Ishikawa (cell line): ENCODE data around the gene SERINC5.

Experiments used
- CREB1 ChIP-seq: IDR thresholded peaks from 2 replicates; pipeline ENCODE4 v1.6.1; 2012; ENCODE audit warnings: low read depth
- EP300 ChIP-seq: IDR thresholded peaks from 2 replicates; pipeline ENCODE4 v1.6.1; 2012; ENCODE audit warnings: borderline replicate concordance
- FOXM1 ChIP-seq: IDR thresholded peaks from 2 replicates; pipeline ENCODE4 v1.6.1; 2012; ENCODE audit warnings: low read depth, borderline replicate concordance
- TF ChIP-seq, protein P1 (sequence below): IDR thresholded peaks from 2 replicates; pipeline ENCODE4 v1.6.1; 2012
- TF ChIP-seq, protein P2 (sequence below): IDR thresholded peaks from 2 replicates; pipeline ENCODE4 v1.6.1; 2012

DNA sequence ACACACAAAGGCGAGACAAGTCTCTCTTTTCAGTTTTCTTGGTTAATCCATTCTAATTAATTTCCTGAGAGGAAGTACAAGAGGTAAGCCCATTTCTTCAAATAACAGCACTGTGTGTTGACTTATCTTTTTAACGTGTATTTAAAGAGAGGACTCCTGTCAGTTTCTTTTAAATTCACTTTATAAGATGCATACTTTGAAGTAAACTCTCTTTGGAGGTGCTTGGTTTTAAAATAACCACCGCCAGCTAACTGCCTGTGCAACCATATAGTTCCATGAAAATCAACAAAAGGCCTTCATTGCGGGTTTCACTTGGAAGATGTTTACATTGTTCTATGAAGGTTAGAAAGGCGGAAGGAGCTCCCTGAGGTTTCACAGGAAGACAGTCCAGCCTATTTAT, 13.1 kb upstream of the SERINC5 start:
- TF ChIP-seq, protein P1, sequence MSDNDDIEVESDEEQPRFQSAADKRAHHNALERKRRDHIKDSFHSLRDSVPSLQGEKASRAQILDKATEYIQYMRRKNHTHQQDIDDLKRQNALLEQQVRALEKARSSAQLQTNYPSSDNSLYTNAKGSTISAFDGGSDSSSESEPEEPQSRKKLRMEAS: no peak
- TF ChIP-seq EP300 (no peak), FOXM1 (no peak), CREB1 (no peak)
- TF ChIP-seq, protein P2, sequence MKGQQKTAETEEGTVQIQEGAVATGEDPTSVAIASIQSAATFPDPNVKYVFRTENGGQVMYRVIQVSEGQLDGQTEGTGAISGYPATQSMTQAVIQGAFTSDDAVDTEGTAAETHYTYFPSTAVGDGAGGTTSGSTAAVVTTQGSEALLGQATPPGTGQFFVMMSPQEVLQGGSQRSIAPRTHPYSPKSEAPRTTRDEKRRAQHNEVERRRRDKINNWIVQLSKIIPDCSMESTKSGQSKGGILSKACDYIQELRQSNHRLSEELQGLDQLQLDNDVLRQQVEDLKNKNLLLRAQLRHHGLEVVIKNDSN: no peak
